Gastrocnemius medialis (tissue), 4 donors: Measurements from ENCODE around the gene MAP2K6.

Experiments used
- POLR2A ChIP-seq, 2 donors: fragments of 450-650 bp; IDR thresholded peaks; one replicate each; pipeline ENCODE4 v1.6.1; 2017; ENCODE audit warnings: antibody characterized with exemption in 2 of 2, mild to moderate bottlenecking in 2 of 2, moderate library complexity in 2 of 2
- TF ChIP-seq, protein P1 (sequence below), 5 experiments: fragments of 450-650 bp in 3 of 5; fragments of 200-600 bp in 2 of 5; sonication (generic) in 2 of 5; IDR thresholded peaks in 4 of 5; conservative IDR thresholded peaks in 1 of 5; 1 replicate in 4 of 5; 2 replicates in 1 of 5; pipeline ENCODE4 v1.5.1; 2016 to 2019; ENCODE audit warnings: antibody characterized with exemption in 5 of 5, mild to moderate bottlenecking in 3 of 5, moderate library complexity in 3 of 5

DNA sequence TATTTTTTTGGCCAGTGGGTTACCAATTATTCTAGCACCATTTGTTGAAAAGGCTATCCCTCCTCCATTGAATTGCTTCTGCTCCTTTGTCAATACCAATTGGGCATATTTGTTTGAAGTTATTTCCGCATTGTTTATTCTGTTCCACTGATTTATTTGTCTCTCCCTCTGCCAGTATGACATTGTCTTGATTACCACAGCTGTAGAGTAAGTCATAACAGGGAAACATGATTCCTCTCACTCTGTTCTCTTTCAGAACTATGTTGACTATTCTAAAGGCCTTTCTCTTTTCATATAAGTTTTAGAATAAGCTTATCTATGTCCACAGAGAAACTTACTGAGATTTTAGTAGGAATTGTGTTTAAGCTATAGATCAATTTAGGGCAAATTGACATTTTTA, 94.3 kb downstream of the MAP2K6 start:
- TF ChIP-seq, protein P1, sequence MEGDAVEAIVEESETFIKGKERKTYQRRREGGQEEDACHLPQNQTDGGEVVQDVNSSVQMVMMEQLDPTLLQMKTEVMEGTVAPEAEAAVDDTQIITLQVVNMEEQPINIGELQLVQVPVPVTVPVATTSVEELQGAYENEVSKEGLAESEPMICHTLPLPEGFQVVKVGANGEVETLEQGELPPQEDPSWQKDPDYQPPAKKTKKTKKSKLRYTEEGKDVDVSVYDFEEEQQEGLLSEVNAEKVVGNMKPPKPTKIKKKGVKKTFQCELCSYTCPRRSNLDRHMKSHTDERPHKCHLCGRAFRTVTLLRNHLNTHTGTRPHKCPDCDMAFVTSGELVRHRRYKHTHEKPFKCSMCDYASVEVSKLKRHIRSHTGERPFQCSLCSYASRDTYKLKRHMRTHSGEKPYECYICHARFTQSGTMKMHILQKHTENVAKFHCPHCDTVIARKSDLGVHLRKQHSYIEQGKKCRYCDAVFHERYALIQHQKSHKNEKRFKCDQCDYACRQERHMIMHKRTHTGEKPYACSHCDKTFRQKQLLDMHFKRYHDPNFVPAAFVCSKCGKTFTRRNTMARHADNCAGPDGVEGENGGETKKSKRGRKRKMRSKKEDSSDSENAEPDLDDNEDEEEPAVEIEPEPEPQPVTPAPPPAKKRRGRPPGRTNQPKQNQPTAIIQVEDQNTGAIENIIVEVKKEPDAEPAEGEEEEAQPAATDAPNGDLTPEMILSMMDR (IDR thresholded peaks at IDR 0.05 in 4 of 5, conservative IDR thresholded peaks at IDR 0.05 in 1 of 5), result no peak
- no peak for TF ChIP-seq POLR2A (IDR thresholded peaks at IDR 0.05)
